Adrenal gland (tissue), 12 donors: Measurements from ENCODE around the gene FOXA3. TPM values are rescaled to one million over a fixed set of nuclear protein-coding genes. Genes with fewer than 3 reads are reported as not detected.

ENCODE experiments used
- DNase-seq, 7 donors: peaks; one replicate each; pipeline ENCODE4 v3.0.0-alpha.2; 2019 to 2020
- H3K27ac ChIP-seq, 5 donors: fragments of 200-600 bp; sonication (generic) in 4 of 5; 1 replicate in 3 of 5; 2 replicates in 2 of 5; pipeline versions ENCODE4 v1.5.1 to v1.8.0; 2016 to 2020; ENCODE audit warnings: mild to moderate bottlenecking in 1 of 5
- H3K27me3 ChIP-seq: fragments of 200-600 bp; 2 replicates; pipeline ENCODE4 v1.8.0; 2021
- H3K36me3 ChIP-seq, 2 donors: fragments of 200-600 bp; replicated peaks in 1 of 2; 1 replicate in 1 of 2; 2 replicates in 1 of 2; pipeline versions ENCODE4 v1.5.1 to v1.8.0; 2018 to 2022
- H3K4me1 ChIP-seq, 2 donors: fragments of 200-600 bp; replicated peaks in 1 of 2; 1 replicate in 1 of 2; 2 replicates in 1 of 2; pipeline versions ENCODE4 v1.5.1 to v1.8.0; 2018 to 2021
- H3K4me3 ChIP-seq, 4 donors: fragments of 200-600 bp; sonication (generic) in 3 of 4; one replicate each; pipeline ENCODE4 v1.5.1; 2016 to 2018
- H3K9me3 ChIP-seq, 3 donors: fragments of 200-600 bp; sonication (generic) in 1 of 3; replicated peaks in 1 of 3; 1 replicate in 2 of 3; 2 replicates in 1 of 3; pipeline versions ENCODE4 v1.5.1 to v1.8.0; 2016 to 2021
- POLR2A ChIP-seq, 2 donors: fragments of 450-650 bp; IDR thresholded peaks; one replicate each; pipeline ENCODE4 v1.6.1; 2017; ENCODE audit warnings: antibody characterized with exemption in 2 of 2, mild to moderate bottlenecking in 2 of 2, moderate library complexity in 1 of 2
- WGBS, 4 donors: extraction: QIAGEN DNeasy Blood & Tissue Kit in 2 of 4; methylation state at CpG; one replicate each; pipeline versions ENCODE4 v1.1.5 to v1.1.7; 2013 to 2017; 5-methylcytosine and 5-hydroxymethylcytosine counted together
- intact Hi-C, 2 donors: fragments of 100-400 bp; cut with DNase I; formaldehyde crosslinking; loops; one replicate each; pipeline versions ENCODE4 v1.14.1 to v1.15.0; 2022 to 2023
- polyA plus RNA-seq, 3 donors: library from polyadenylated mRNA; stranded (reverse); fragments of 200-250 nt in 2 of 3; fragments of 350-450 nt in 1 of 3; fragmentation: Illumina TruSeq in 1 of 3; extraction: RNeasy Lipid Tissue Mini Kit (QIAGEN cat#74804) in 1 of 3; gene quantifications; one replicate each; pipeline ENCODE4 v1.2.3, GENCODE V29; 2013 to 2014
- total RNA-seq, 9 donors: library from RNA; depleted of rRNA in 4 of 9; stranded (reverse); fragments of >200 nt in 4 of 9; fragments of 120-200 nt in 1 of 9; fragmentation: NEBNext Ultra II Directional in 1 of 9; extraction: Animal tissue kit (Norgen Biotek cat#: 25700) in 1 of 9; gene quantifications; one replicate each; pipeline versions ENCODE4 v1.1.0 to v1.2.4, GENCODE V29; 2013 to 2023
- TF ChIP-seq, protein P1 (sequence below), 6 experiments: fragments of 450-650 bp in 4 of 6; fragments of 200-600 bp in 2 of 6; sonication (generic) in 1 of 6; IDR thresholded peaks; 1 replicate in 5 of 6; 2 replicates in 1 of 6; pipeline versions ENCODE4 v1.5.1 to v1.8.0; 2016 to 2021; ENCODE audit warnings: antibody characterized with exemption in 6 of 6, mild to moderate bottlenecking in 2 of 6, moderate library complexity in 1 of 6
- donor health status: healthy with polysubstance abuse.
- donor health status: Bipolar disorder and iron deficiency.
- donor health status: DM: yes; HTN: yes; CAD: no.
- donor health status: DM: no; HTN: no; CAD: no.
- donor health status: DM: no; HTN: no; CAD: no.
- donor health status: DM: yes; HTN: yes; CAD: no.

Gene FOXA3
- total and polyA plus RNA-seq, 12 donors, result 0.03 to 0.94 TPM; not detected in 10

DNA sequence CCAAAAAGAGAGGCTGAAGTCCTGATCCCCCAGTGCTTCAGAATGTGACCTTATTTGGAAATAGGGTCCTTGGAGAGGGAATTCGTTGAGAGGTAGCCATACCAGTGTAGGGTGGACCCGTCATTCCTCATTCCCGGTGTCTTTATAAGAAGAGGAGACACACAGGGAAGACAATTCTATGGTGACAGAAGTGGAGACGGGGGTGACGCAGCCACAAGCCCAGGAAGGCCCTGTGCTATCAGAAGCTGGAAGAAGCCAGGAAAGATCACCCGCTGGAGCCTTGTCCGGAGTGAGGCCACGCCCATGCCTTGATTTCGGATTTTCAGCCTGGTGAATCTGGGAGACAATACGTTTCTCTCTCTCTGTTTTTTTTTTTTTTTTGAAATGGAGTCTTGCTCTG lies 40.9 kb downstream of the FOXA3 start:
- TF ChIP-seq, protein P1, sequence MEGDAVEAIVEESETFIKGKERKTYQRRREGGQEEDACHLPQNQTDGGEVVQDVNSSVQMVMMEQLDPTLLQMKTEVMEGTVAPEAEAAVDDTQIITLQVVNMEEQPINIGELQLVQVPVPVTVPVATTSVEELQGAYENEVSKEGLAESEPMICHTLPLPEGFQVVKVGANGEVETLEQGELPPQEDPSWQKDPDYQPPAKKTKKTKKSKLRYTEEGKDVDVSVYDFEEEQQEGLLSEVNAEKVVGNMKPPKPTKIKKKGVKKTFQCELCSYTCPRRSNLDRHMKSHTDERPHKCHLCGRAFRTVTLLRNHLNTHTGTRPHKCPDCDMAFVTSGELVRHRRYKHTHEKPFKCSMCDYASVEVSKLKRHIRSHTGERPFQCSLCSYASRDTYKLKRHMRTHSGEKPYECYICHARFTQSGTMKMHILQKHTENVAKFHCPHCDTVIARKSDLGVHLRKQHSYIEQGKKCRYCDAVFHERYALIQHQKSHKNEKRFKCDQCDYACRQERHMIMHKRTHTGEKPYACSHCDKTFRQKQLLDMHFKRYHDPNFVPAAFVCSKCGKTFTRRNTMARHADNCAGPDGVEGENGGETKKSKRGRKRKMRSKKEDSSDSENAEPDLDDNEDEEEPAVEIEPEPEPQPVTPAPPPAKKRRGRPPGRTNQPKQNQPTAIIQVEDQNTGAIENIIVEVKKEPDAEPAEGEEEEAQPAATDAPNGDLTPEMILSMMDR (IDR thresholded peaks at IDR 0.05), result no peak
- no peak for TF ChIP-seq POLR2A (IDR thresholded peaks at IDR 0.05)
- 69 to 83% (median 73%) methylated on average over 10 of the region's 10 CpGs for WGBS, 4 donors
- intact Hi-C loops, result no loop called here

DNA sequence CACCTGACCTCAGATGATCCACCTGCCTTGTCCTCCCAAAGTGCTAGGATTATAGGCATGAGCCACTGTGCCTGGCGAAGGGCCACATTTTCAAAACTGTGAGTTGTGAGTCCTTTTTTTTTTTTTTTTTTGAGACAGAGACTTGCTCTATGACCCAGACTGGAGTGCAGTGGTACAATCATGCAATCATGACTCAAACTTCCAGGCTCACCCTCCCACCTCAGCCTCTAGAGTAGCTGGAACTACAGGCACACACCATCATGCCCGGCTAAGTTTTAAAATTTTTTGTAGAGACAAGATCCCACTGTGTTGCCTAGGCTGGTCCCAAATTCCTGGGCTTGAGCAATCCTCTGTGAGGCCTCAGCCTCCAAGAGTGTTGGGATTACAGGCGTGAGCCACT lies 42.1 kb downstream of the FOXA3 start:
- Histone ChIP-seq H3K9me3 (no peaks in the 10 kb centered on the region), H3K27ac (no peak overlapping the region), H3K4me3 (no peak overlapping the region), H3K27me3 (no peaks in the 10 kb centered on the region), H3K4me1 (peaks cover 3 to 5% of the 10 kb centered on the region in 2 donors), H3K36me3 (no peaks in the 10 kb centered on the region)
- TF ChIP-seq POLR2A (IDR thresholded peaks at IDR 0.05), result no peak
- TF ChIP-seq, protein P1 (IDR thresholded peaks at IDR 0.05), result no peak
- 73 to 93% (median 82%) methylated on average over 3 of the region's 3 CpGs for WGBS, 4 donors
- intact Hi-C loops, result no loop called here
- DNase-seq, result no peak

More for the DNA sequence above, 40.9 kb downstream of the FOXA3 start:
- Histone ChIP-seq H3K27me3 (no peaks in the 10 kb centered on the region), H3K9me3 (no peaks in the 10 kb centered on the region), H3K4me1 (peaks cover 15 to 16% of the 10 kb centered on the region in 2 donors), H3K4me3 (no peak overlapping the region), H3K36me3 (no peaks in the 10 kb centered on the region), H3K27ac (no peak overlapping the region)
- no peak for DNase-seq

DNA sequence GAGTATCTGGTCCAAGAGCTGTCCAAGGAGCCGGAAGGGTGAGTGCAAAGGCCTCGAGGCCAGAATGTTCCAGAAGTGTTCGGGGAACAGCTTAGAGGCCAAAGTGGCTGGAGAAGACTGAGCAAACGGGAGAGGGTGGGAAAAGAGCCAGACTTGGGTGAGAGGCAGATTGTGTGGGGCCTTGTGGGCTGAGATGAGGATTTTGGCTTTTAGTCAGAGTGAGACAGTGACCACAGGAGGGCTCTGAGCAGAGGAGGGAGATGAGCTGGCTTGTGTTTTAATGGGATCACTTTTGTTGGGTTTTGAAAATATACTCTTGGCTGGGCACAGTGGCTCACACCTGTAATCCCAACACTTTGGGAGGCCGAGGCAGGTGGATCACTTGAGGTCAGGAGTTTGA lies 44.8 kb downstream of the FOXA3 start:
- DNase-seq, result no peak
- Histone ChIP-seq H3K9me3 (no peaks in the 10 kb centered on the region), H3K27me3 (no peaks in the 10 kb centered on the region), H3K4me3 (no peak overlapping the region), H3K27ac (no peak overlapping the region), H3K4me1 (no peaks in the 10 kb centered on the region), H3K36me3 (no peaks in the 10 kb centered on the region)
- WGBS, 4 donors, result 73 to 79% (median 77%) methylated on average over 4 to 5 of the region's 5 CpGs
- TF ChIP-seq POLR2A (IDR thresholded peaks at IDR 0.05), result no peak
- TF ChIP-seq, protein P1 (IDR thresholded peaks at IDR 0.05), result no peak
- intact Hi-C loops, result no loop called here

DNA sequence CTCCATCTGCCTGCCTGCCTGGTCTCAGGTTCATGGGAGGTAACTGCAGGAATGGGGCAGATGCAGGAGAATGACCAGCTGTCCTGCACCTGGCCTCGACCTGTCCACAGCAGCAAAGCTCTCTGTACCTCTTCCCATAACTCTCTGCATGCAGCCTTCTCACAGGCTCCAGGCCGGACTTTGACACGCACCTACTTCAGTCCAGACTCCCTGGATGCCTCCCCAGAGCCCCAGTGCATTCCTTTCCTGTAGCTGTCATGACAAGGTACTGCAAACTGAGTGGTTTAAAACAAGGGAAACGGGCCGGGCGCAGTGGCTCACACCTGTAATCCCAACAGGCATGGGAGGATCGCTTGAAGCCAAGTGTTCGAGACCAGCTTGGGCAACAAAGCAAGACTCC lies 47.2 kb downstream of the FOXA3 start:
- Histone ChIP-seq H3K27me3 (no peaks in the 10 kb centered on the region), H3K4me1 (no peaks in the 10 kb centered on the region), H3K4me3 (no peak overlapping the region), H3K36me3 (no peaks in the 10 kb centered on the region), H3K27ac (no peak overlapping the region), H3K9me3 (no peaks in the 10 kb centered on the region)
- no peak for DNase-seq
- intact Hi-C loops, result no loop called here
- WGBS, 4 donors, result 65 to 78% (median 74%) methylated on average over 7 to 8 of the region's 8 CpGs
- TF ChIP-seq POLR2A (IDR thresholded peaks at IDR 0.05), result no peak
- TF ChIP-seq, protein P1 (IDR thresholded peaks at IDR 0.05), result no peak
